Effector CD8-positive, alpha-beta T cell (primary cell): ENCODE measurements around the gene SYNGR1.
"Not testable (repeated sequence)": the region's sequence is repeated elsewhere in the genome, so short reads cannot be mapped to it uniquely, and the experiment has no call there.

Source experiments
- DNase-seq: peaks from one replicate; lab custom pipeline; 2025; lab: John Stamatoyannopoulos, UW

SYNGR1 gene

DNA sequence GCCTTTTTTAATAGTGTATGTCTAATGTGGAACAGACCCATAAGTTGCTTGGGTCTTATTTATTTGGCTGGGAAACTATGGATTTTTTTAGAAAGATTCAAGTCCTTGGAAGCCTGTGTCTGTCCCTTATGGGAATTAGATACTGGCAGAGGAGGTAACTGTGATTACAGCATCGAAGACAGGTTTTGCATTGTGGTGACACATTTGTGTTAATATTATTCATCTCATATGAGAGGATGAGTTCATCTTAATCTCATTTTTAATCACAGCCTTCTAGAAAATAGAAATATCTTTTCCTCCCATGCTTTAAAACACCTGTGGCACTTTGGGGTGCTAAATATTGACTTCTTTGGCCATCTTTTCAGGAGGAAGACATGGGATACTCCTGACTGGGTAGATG, 59.0 kb downstream of the SYNGR1 start:
- no peak for DNase-seq

- no peak for DNase-seq
Measured at GRCh38 chr22:39409516-39410029, 59.8 kb downstream of the SYNGR1 start.

DNA sequence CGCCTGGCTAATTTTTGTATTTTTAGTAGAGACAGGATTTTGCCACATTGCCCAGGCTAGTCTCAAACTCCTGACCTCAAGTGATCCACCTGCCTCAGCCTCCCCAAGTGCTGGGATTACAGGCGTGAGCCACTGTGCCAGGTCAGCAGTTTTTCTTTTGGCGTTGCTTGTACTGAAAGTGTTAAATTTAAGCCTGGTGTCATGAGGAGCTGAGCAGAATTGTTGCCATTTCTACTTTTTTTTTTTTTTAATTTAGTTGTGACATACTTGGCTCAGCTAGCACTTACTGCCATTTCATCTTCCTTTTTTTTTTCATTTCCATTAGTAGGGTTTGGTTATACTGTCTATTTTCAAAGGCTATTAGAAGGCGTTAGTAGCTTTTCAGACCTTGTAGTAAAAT, 60.5 kb downstream of the SYNGR1 start:
- DNase-seq = no peak

DNA sequence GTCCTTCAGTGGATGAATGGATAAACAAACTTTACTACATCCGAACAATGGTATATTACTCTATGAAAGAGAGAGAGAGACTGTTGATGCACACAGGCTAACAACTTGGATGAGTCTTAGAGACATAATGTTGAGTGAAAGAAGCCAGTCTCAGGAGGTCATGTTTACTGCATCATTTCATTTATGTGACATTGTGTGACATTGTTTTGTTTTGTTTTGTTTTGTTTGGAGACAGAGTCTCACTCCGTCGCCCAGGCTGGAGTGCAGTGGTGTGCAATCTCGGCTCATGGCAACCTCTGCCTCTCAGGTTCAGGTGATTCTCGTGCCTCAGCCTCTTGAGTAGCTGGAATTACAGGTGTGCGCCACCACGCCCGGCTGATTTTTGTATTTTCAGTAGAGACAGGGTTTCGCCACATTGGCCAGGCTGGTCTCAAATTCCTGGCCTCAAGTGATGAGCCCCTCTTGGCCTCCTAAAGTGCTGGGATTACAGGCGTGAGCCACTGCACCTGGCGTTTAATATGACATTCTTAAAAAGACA, 62.1 kb downstream of the SYNGR1 start:
- DNase-seq = not testable (repeated sequence)

DNA sequence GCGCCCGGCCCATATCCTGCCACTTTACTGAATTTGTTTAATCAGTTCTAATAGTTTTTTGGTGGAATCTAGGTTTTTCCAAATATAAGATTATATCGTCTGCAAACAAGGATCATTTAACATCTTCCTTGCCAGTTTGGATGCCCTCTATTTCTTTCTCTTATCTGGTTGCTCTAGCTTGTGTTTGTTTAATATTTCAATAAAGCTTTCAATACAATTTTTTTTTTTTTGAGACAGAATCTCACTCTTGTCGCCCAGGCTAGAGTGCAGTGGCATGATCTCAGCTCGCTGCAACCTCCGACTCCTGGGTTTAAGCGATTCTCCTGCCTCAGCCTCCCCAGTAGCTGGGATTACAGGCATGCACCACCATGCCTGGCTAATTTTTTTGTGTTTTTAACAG, 63.4 kb downstream of the SYNGR1 start:
- not testable (repeated sequence) for DNase-seq

- no peak for DNase-seq
Measured at GRCh38 chr22:39414377-39414776, 64.6 kb downstream of the SYNGR1 start.

- DNase-seq = no peak
Measured at GRCh38 chr22:39414886-39415285, 65.1 kb downstream of the SYNGR1 start.

DNA sequence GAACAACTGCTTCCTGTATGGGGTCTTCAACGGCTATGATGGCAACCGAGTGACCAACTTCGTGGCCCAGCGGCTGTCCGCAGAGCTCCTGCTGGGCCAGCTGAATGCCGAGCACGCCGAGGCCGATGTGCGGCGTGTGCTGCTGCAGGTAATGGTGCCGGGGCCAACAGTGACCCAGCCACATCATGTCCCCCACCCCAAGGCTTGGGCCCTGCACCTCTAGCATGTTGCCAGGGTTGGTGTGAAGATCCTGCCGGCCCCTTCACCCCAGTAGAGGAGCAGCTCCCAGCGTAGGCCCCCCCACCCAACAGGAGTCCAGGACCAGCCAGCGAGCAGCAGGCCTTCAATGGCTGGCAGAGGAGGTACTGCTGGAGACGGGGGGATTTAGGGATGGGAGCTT, 65.7 kb downstream of the SYNGR1 start:
- DNase-seq = no peak

- no peak for DNase-seq
Measured at GRCh38 chr22:39416319-39416718, 66.5 kb downstream of the SYNGR1 start.

GRCh38 chr22:39417641-39418040, 67.8 kb downstream of the SYNGR1 start:
- no peak for DNase-seq

DNA sequence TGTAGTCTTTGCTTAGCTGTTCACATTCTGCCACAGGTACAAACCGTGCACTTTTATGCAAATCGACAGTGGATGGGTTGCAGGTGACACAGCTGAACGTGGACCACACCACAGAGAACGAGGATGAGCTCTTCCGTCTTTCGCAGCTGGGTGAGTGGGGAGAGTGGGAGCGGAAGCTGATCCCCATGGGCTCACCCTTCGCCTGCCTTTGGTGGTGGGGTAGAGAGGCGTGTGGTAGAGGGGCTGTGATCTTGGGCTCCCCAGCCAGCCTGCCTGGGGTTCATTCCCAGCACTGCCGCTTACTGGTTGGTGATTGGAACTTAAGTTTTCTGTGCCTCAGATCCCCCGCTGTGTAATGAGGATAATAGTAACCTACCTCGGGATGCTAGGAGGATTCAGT, 68.9 kb downstream of the SYNGR1 start:
- DNase-seq = no peak

GRCh38 chr22:39419096-39419495, 69.3 kb downstream of the SYNGR1 start:
- DNase-seq = no peak

GRCh38 chr22:39419911-39420310, 70.1 kb downstream of the SYNGR1 start:
- DNase-seq = no peak

DNA sequence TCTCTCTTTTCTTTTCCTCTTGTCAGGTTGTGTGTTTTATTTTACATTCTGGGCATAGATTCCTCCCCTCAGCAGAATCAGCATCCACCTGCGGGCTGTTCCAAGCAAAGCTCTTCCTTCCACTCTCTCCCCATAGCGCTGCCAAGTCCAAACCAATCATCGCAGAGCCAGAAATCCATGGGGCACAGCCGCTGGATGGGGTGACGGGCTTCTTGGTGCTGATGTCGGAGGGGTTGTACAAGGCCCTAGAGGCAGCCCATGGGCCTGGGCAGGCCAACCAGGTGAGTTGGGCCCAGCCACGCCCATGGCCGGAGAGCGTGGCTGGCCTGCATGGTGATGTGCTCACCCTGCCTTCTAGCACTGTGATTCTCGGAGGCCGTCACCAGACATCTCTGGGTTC, 71.9 kb downstream of the SYNGR1 start:
- no peak for DNase-seq

DNA sequence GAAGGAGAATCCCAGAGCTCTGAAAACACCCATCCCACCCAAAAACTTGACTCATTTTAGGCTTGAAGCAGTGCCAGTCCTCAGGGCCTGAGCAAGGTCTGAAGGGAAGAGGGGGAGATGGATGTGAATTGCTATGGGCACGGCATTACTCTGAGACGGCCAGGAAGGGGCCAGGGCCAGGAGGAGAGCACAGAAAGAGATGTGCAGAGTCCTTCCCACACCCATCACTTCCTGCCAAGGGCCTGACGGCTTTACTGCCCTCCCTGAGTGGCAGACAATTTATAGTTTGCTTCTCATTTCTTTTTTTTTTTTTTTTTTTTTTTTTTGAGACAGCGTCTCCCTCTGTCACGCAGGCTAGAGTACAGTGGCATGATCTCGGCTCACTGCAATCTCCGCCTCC, 72.3 kb downstream of the SYNGR1 start:
- DNase-seq = no peak

DNA sequence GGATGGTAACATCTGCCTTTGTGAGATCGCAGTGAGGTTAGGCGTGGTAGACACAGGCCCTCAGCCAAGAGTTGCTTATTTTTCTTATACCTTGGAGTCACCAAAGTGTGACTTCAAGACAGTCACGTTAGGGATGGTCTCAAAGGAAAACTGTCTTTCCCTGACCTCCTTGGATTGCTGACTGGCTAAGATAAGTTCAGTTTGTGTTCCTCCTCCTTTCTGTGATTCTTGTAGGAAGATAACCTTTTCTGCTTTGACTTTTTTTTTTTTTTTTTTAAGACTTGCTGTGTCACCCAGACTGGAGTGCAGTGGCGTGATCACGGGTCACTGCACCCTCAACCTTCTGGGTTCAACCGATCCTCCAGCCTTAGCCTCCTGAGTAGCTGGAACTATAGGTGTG, 72.9 kb downstream of the SYNGR1 start:
- DNase-seq = no peak

GRCh38 chr22:39423976-39424375, 74.2 kb downstream of the SYNGR1 start:
- DNase-seq = no peak

GRCh38 chr22:39426380-39427043, 76.7 kb downstream of the SYNGR1 start:
- no peak for DNase-seq

GRCh38 chr22:39427751-39428596, 78.2 kb downstream of the SYNGR1 start:
- no peak for DNase-seq

- DNase-seq = no peak
Measured at GRCh38 chr22:39428597-39429071, 78.8 kb downstream of the SYNGR1 start.

- DNase-seq = no peak
Measured at GRCh38 chr22:39429186-39429585, 79.4 kb downstream of the SYNGR1 start.

- no peak for DNase-seq
Measured at GRCh38 chr22:39429916-39430575, 80.3 kb downstream of the SYNGR1 start.
